HEK293 (cell line): Measurements from ENCODE around the gene GTF3C4.

Experiments used
- KLF16 ChIP-seq: fragments of 450-650 bp; formaldehyde crosslinking; IDR thresholded peaks from 2 replicates; pipeline ENCODE4 v1.5.1; 2017; ENCODE audit warnings: missing biosample characterization, missing genetic modification characterization
- ZBTB1 ChIP-seq: fragments of 450-650 bp; formaldehyde crosslinking; IDR thresholded peaks from 2 replicates; pipeline ENCODE4 v1.5.1; 2016; ENCODE audit warnings: missing biosample characterization, missing genetic modification characterization
- ZNF138 ChIP-seq: fragments of 450-650 bp; formaldehyde crosslinking; IDR thresholded peaks from 2 replicates; pipeline ENCODE4 v1.5.1; 2016; ENCODE audit warnings: missing biosample characterization, missing genetic modification characterization, borderline replicate concordance
- ZNF660 ChIP-seq: fragments of 450-650 bp; IDR thresholded peaks from 2 replicates; pipeline ENCODE4 v1.5.1; 2018; ENCODE audit warnings: missing biosample characterization, mild to moderate bottlenecking, missing genetic modification characterization
- ZNF830 ChIP-seq: fragments of 450-650 bp; IDR thresholded peaks from 2 replicates; pipeline ENCODE4 v1.5.0; 2018; ENCODE audit warnings: missing biosample characterization, missing genetic modification characterization, low read depth, mild to moderate bottlenecking, moderate library complexity
- ZSCAN30 ChIP-seq: fragments of 450-650 bp; IDR thresholded peaks from 2 replicates; pipeline ENCODE4 v1.5.1; 2018; ENCODE audit warnings: missing biosample characterization, mild to moderate bottlenecking, missing genetic modification characterization, moderate library complexity
- TF ChIP-seq, protein P1 (sequence below): fragments of 450-650 bp; formaldehyde crosslinking; IDR thresholded peaks from 2 replicates; pipeline ENCODE4 v1.5.1; 2016; ENCODE audit warnings: missing biosample characterization, missing genetic modification characterization, borderline replicate concordance
- TF ChIP-seq, protein P2 (sequence below): fragments of 450-650 bp; formaldehyde crosslinking; IDR thresholded peaks from 2 replicates; pipeline ENCODE4 v1.5.1; 2016; ENCODE audit warnings: missing biosample characterization, missing genetic modification characterization

DNA sequence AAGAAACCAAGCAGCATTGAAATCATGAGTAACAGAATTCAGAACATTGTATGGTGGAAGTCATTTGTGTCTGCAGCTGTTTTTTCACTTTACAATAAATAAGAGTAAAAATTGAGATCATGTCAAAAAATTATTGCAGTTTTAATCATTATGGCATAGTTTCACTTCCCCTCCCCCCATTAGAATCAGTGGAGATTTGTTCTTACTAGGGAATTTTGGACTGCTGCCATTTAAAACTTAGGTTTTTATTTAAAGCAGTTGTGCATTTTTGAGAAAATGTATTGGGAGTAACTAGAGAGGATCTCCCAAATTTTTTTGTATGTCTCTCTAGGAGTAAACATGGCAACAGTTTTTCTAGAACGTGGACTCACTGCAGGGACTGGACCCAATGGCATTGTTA is 20.4 kb downstream of the GTF3C4 start:
- no peak for TF ChIP-seq ZNF830 (tag by site-specific recombination)
- TF ChIP-seq ZNF138 (tag by site-specific recombination) = no peak
- TF ChIP-seq, protein P1, sequence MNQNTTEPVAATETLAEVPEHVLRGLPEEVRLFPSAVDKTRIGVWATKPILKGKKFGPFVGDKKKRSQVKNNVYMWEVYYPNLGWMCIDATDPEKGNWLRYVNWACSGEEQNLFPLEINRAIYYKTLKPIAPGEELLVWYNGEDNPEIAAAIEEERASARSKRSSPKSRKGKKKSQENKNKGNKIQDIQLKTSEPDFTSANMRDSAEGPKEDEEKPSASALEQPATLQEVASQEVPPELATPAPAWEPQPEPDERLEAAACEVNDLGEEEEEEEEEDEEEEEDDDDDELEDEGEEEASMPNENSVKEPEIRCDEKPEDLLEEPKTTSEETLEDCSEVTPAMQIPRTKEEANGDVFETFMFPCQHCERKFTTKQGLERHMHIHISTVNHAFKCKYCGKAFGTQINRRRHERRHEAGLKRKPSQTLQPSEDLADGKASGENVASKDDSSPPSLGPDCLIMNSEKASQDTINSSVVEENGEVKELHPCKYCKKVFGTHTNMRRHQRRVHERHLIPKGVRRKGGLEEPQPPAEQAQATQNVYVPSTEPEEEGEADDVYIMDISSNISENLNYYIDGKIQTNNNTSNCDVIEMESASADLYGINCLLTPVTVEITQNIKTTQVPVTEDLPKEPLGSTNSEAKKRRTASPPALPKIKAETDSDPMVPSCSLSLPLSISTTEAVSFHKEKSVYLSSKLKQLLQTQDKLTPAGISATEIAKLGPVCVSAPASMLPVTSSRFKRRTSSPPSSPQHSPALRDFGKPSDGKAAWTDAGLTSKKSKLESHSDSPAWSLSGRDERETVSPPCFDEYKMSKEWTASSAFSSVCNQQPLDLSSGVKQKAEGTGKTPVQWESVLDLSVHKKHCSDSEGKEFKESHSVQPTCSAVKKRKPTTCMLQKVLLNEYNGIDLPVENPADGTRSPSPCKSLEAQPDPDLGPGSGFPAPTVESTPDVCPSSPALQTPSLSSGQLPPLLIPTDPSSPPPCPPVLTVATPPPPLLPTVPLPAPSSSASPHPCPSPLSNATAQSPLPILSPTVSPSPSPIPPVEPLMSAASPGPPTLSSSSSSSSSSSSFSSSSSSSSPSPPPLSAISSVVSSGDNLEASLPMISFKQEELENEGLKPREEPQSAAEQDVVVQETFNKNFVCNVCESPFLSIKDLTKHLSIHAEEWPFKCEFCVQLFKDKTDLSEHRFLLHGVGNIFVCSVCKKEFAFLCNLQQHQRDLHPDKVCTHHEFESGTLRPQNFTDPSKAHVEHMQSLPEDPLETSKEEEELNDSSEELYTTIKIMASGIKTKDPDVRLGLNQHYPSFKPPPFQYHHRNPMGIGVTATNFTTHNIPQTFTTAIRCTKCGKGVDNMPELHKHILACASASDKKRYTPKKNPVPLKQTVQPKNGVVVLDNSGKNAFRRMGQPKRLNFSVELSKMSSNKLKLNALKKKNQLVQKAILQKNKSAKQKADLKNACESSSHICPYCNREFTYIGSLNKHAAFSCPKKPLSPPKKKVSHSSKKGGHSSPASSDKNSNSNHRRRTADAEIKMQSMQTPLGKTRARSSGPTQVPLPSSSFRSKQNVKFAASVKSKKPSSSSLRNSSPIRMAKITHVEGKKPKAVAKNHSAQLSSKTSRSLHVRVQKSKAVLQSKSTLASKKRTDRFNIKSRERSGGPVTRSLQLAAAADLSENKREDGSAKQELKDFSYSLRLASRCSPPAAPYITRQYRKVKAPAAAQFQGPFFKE (tag by site-specific recombination) = no peak
- TF ChIP-seq ZBTB1 (tag by site-specific recombination) = no peak
- no peak for TF ChIP-seq ZSCAN30 (tag by site-specific recombination)
- TF ChIP-seq, protein P2, sequence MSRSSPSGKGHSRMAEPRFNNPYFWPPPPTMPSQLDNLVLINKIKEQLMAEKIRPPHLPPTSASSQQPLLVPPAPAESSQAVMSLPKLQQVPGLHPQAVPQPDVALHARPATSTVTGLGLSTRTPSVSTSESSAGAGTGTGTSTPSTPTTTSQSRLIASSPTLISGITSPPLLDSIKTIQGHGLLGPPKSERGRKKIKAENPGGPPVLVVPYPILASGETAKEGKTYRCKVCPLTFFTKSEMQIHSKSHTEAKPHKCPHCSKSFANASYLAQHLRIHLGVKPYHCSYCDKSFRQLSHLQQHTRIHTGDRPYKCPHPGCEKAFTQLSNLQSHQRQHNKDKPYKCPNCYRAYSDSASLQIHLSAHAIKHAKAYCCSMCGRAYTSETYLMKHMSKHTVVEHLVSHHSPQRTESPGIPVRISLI = no peak
- TF ChIP-seq KLF16 (tag by site-specific recombination) = no peak
- TF ChIP-seq ZNF660 (tag by site-specific recombination) = no peak
